Neutrophil (primary cell): ENCODE data around the gene ZMAT3.
"Not testable (repeated sequence)": the region's sequence is repeated elsewhere in the genome, so short reads cannot be mapped to it uniquely, and the experiment has no call there.

Experiments used
- H3K27ac ChIP-seq: fragments of 200-600 bp; sonication (generic); 2 replicates; pipeline ENCODE4 v1.5.1; 2016; ENCODE audit warnings: mild to moderate bottlenecking, moderate library complexity
- H3K27me3 ChIP-seq: fragments of 200-600 bp; sonication (generic); 2 replicates; pipeline ENCODE4 v1.6.0; 2016; ENCODE audit warnings: mild to moderate bottlenecking
- H3K36me3 ChIP-seq: fragments of 200-600 bp; sonication (generic); 2 replicates; pipeline ENCODE4 v1.5.1; 2017
- H3K4me1 ChIP-seq, 2 experiments: fragments of 200-600 bp in 1 of 2; sonication (generic) in 1 of 2; 1 replicate in 1 of 2; 2 replicates in 1 of 2; pipeline versions ENCODE4 v1.5.1 to v1.6.1; 2013 to 2016; ENCODE audit warnings: low read depth in 1 of 2, low read length in 1 of 2, mild to moderate bottlenecking in 1 of 2, moderate library complexity in 1 of 2; ENCODE audit not compliant: control insufficient read depth in 1 of 2, insufficient read depth in 1 of 2
- H3K4me3 ChIP-seq, 2 experiments: fragments of 200-600 bp in 1 of 2; sonication (generic) in 1 of 2; 1 replicate in 1 of 2; 2 replicates in 1 of 2; pipeline ENCODE4 v1.5.1; 2013 to 2016; ENCODE audit warnings: low read depth in 1 of 2, low read length in 1 of 2, mild to moderate bottlenecking in 1 of 2, moderate library complexity in 1 of 2
- H3K9me3 ChIP-seq: fragments of 200-600 bp; sonication (generic); 2 replicates; pipeline ENCODE4 v1.5.1; 2016
- CTCF ChIP-seq: fragments of 200-600 bp; sonication (generic); IDR thresholded peaks from 2 replicates; pipeline ENCODE4 v1.5.1; 2016; ENCODE audit warnings: antibody characterized with exemption

The ZMAT3 gene

GRCh38 chr3:179037351-179037750, 34.3 kb downstream of the ZMAT3 start:
- no peaks in the 10 kb centered on the region for H3K27me3 ChIP-seq
- no peak overlapping the region for H3K4me3 ChIP-seq
- H3K9me3 ChIP-seq = no peaks in the 10 kb centered on the region
- no peak overlapping the region for H3K27ac ChIP-seq
- H3K36me3 ChIP-seq = no peaks in the 10 kb centered on the region
- TF ChIP-seq CTCF = no peak
- H3K4me1 ChIP-seq = no peaks in the 10 kb centered on the region

- Histone ChIP-seq H3K4me3 (no peak overlapping the region), H3K9me3 (no peaks in the 10 kb centered on the region), H3K27me3 (no peaks in the 10 kb centered on the region), H3K27ac (no peak overlapping the region), H3K4me1 (no peaks in the 10 kb centered on the region), H3K36me3 (no peaks in the 10 kb centered on the region)
- TF ChIP-seq CTCF = no peak
These were observed 34.8 kb downstream of the ZMAT3 start for GRCh38 chr3:179036626-179037300.

- no peak overlapping the region for H3K4me3 ChIP-seq
- no peak for TF ChIP-seq CTCF
- no peak overlapping the region for H3K27ac ChIP-seq
- no peaks in the 10 kb centered on the region for H3K4me1 ChIP-seq
- no peaks in the 10 kb centered on the region for H3K9me3 ChIP-seq
- no peaks in the 10 kb centered on the region for H3K36me3 ChIP-seq
- no peaks in the 10 kb centered on the region for H3K27me3 ChIP-seq
These were observed 35.4 kb downstream of the ZMAT3 start for GRCh38 chr3:179036226-179036625.

DNA sequence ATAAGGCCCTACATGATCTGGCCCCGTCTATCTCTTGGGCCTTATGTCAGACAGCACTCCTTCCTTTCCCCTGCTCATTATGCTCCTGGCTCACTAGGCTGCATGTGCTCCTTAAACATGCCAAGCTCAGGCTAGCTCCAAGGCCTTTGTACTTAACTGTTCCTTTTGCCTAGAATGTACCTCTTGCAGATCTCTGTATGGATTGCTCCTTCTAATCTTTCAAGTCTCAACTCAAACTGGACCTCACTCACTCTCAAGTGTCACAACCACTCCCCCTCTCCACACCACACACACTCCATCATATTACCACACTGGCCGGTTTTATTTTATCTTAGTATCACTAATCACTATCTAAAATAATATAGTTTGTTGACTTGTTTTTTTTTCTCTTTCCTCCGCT, 36.4 kb downstream of the ZMAT3 start:
- H3K4me1 ChIP-seq = no peaks in the 10 kb centered on the region
- H3K27ac ChIP-seq = no peak overlapping the region

GRCh38 chr3:179033304-179033657, 38.3 kb downstream of the ZMAT3 start:
- H3K4me1 ChIP-seq, H3K27me3 ChIP-seq, H3K4me3 ChIP-seq, H3K36me3 ChIP-seq, H3K9me3 ChIP-seq, H3K27ac ChIP-seq: not testable (repeated sequence)

More for the DNA sequence above, 36.4 kb downstream of the ZMAT3 start:
- H3K9me3 ChIP-seq = no peaks in the 10 kb centered on the region
- no peak for TF ChIP-seq CTCF
- no peaks in the 10 kb centered on the region for H3K27me3 ChIP-seq
- no peaks in the 10 kb centered on the region for H3K36me3 ChIP-seq
- no peak overlapping the region for H3K4me3 ChIP-seq

- H3K4me3 ChIP-seq, H3K9me3 ChIP-seq, H3K36me3 ChIP-seq, H3K27ac ChIP-seq, H3K4me1 ChIP-seq, H3K27me3 ChIP-seq: not testable (repeated sequence)
These were observed 38.9 kb downstream of the ZMAT3 start for GRCh38 chr3:179032454-179033303.
